HG02571 (cell line): Measurements from ENCODE around the gene ACKR2.
A peak's percentile ranks its signal among the peaks of the same experiment; 100 is the strongest.

Experiments used
- ATAC-seq: cut with Tn5 transposase; IDR thresholded peaks from one replicate; pipeline ENCODE4 v1.9.1; 2021; ENCODE audit warnings: mild to moderate bottlenecking, moderate library complexity; ENCODE audit not compliant: unreplicated experiment

The ACKR2 gene

DNA sequence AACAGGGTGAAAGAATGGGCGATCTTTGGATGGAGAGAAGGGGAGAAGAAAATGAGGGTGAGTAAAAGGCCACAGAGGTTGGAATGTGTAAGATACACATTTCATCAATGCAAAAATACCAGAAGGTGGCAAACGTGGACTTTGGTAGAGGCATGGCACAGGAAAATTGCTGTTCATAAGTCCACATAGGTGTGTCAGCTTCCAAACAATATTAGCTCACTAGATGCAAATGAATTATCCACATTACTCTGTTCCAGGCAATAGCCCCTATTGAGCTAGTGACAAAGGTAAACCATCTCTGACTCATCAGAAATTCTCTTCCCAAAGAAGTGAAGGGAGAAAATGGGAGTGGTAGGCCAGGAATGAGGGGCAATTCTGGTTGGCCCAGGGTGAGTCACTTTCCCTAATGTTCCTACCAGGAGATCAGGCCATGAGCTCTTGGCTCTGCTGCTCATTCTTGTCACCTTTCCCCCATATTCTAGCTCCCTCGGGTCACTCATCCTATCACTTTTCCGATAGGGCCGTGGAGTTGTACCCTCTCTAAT, 19.9 kb downstream of the ACKR2 start:
- no peak for ATAC-seq

DNA sequence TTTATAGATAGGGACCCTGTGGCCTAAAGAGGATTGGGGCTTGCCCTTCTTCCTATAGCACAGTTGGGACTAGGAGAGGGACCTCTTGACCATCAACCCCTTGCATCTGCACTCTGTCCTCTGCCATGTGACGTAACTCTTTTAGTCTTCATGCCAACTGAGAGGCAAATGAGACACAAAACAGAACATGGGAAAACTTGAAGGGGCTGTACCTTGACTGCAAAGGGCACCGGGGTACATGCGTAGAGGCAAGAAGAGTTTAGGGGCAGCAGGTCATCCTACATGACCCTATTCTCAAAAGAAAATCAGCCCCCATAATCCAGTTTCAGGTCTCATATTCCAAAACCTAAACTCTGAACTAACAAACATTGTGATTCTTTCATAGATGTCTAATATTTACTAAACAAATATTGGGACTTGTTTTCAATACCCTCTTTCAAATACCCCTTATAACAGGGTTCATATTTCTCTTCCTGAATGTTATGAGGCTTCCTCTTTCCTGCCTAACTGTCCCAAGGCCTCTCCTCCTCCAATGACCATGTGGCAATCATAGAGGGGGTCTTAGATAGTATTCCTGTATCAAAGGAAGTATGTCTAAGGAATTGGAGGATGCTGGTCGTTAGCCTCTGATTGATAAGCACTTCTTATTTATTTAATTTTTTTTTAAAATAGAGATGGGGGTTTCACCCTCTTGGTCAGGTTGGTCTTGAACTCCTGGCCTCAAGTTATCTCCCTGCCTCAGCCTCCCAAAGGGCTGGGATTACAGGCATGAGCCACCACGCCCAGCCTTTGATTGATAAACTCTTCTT, 20.6 kb downstream of the ACKR2 start:
- no peak for ATAC-seq

DNA sequence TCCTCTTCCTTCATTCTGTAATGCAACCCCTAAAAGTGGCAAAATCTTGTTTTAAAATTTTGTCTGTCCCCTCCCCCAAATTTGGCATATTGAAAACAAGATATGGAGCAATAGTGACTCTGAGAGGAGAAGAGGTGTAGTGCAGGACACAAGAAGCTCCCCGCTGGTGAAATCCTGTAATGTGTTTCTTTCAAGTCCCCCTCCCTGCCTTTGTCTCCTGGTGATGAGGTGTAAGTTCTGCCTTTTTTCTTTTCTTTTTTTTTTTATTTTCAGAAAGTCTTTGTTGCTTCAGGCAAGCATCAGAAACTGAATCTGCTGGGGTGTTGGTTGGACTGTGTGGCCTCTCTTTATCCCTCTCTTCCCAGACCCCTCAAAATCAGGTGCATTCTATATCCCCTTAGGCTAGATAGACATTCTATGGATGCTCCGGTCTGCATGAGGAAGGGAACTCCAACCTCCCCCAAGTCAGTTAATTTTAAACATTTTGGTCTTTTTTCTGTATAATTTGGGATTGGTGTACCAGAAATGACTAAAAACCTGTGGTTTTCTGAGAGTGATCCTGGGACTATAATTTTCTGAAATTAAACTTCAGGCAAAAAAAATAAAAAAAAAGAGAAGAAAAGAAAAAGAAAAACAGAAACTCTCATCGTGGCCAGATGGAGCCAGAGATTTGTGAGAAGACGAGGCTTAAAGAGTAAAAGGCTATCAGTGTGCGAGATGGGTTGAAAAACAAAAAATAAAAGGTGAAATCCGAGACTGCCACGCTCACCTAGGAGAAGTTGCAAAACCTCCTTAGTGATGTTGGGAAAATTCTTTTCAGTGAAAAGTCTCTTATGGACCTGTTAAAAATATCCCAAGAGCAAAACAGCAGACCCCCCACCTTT, 21.4 kb downstream of the ACKR2 start:
- ATAC-seq, result no peak

DNA sequence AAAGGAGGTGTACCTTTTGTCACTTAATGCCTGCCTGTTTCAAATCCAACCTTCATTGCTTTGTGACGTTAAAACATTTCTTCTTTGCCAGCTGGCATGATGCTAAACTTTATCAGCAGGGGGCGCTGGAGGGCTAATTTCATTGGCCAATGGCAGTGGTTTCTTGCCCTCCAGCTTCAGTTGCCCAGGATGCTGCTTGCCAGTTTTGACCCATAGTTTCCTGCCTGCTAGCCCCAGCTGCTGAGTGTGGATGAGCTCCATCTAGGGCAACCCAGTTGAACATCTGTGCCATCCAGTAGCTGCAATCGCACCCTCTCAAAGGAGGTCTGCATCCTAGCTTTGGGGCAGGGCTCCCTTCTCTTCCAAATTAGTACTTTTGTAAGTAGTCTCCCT, 22.1 kb downstream of the ACKR2 start:
- ATAC-seq, result no peak

DNA sequence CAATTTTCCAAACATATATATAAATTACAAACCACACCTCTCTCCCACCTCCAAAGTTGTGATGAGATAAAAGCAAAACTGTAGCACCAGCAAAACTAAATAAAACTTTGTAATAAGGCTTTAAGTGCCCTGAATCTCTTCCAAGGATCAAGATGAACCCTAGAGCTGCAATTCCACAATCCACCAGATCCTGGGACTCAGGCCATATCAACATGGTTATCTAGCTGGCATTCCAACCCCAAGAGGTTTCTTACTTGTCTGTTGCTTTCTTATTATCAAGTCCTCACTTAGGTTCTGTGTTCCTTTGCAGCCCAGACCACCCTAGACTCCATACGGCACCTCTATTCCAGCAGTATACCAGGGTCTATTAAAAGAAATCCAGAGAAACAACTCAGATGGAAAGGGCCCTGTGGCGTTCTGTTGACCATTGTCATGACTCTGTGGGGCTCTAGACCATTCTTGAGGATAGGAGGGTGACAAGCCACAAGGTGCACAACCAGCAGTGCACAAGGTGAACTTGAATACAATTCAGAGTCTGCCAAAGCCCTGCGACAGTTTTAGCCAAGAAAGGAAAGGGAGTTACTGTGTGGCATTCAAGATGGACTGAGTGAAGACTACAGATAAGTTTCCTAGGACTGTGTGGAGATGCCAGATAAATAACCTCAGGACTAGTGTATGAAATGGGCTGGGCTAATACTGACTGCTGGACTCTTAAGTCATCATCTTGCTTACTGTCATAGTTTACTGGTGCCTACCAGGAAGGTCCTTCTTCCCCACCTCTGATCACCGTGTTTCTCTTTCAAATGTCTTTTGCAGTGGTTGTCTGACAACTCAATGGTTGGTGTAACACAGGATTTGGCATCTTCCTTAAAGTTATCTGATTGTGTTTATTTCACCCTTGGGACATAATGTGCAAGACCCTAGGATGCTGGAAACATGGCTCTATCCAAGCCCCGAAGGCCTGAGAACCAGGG, 27.2 kb downstream of the ACKR2 start:
- no peak for ATAC-seq

DNA sequence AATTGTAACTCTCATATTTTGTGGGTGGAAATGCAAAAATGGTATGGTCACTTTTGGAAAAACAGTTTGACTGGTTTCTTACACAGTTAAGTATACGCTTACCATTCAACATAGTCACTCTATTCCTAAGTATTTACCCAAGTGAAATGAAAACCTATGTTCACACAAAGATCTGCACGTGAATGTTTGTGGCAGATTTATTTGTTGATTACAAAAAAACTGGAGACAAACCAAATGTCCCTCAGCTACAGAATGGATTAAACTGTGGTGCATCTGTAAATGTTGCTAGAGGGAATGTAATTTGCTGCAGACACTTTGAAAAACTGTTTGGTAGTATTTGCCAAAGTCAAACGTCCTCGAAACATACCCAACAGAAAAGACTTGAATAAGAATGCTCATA, 29.3 kb downstream of the ACKR2 start:
- no peak for ATAC-seq

DNA sequence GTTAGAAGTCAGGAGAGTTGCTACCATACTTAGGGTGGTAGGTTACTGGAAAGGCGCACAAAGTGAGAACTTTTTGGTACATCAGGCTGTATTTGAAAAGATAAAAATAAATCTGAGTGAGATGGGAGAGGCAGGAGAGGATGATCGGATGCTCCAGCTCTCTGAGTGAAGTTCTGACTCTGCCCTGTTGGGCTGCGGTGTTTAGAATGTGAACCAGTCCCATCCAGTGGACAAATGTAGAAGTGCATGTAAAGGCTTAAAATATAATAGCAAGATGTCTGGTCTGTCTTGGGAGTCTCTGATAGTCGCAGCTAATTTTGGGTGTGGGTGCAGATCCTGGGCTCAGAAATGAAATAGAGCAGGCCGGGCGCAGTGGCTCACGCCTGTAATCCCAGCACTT, 30.4 kb downstream of the ACKR2 start:
- ATAC-seq, result peak; percentile 95

DNA sequence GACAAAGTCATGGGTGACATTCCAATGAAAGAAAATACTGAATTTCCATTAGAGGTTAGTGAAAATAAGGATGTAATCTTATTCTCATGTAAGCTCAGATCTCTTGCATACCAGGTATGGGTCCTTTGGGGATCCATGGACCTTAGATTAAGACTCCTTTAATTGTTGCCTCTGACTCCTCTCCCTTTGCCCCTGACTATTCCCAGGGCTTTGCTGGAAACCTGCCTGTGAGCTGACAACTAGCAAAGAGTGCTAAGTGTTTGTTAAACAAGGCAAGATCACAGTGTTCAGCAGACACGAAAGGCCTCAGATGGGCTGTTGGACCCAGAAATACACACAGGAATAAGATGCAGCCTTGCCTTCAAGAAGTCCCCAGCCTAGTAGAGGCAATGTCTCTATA, 32.1 kb downstream of the ACKR2 start:
- no peak for ATAC-seq

DNA sequence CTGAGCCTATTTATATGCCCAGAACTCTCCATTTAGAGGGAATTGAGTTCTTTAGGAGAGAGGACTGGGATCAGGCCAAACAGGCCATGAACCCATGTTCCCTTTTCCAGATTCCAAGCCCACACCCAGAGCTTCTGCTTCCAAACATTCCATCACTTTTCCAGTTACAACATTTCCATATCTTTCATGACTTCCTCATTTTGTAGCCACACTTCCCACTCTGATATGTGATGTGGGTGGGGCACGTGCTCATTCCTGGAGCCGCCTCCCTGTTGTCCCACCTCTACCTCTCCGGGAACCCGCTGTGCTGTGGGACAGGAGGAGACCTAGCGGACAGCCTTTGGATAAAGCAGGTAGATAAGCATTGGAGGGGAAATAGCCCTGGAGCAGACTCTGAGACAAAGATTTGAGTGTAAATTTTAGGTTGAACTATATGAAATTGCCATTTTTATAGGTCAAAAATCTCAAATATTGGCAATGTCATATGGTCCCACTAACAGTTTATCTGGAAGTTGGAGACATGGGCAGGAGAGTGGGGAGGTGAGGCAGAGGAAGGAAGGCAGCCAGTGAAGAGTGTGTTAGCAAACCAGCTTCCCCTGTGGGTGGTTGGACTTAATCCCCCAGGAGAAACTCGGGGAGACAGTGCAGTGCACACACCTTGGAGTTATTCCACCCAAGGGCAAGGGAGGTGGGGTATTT, 34.6 kb downstream of the ACKR2 start:
- no peak for ATAC-seq

DNA sequence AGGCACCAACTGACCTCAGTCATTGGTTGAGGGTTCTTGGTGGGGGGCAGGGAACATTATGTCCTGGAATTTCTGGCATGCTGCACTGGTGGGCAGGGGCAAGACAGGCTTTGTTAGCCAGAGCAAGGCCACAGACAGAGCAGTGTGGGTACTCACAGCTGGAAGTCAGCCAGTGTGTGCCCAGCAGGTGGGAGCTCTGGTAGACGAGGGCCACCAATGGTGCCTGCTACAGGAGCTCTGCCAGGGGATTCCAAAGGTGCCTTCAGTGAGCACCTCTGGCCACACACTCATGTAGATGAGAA, 35.1 kb downstream of the ACKR2 start:
- no peak for ATAC-seq

DNA sequence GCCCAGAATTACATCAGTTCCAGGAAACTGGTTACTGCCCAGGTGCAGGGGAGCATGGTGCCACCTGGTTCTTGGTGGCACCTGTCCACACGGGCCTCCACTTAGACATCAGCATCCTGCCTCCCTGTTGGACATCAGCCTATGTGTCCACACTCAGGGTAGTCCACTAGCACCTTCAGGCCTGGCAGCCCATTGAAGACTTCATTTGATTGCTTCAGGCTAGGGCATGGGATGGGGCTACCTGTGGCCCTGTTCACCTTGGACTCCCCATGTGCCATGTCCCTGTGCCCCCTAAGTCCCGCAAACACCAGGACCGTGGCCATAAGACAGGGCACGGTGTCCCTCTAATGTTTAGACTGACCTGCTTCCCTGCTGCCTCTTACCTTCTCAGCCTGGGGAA, 35.6 kb downstream of the ACKR2 start:
- no peak for ATAC-seq

DNA sequence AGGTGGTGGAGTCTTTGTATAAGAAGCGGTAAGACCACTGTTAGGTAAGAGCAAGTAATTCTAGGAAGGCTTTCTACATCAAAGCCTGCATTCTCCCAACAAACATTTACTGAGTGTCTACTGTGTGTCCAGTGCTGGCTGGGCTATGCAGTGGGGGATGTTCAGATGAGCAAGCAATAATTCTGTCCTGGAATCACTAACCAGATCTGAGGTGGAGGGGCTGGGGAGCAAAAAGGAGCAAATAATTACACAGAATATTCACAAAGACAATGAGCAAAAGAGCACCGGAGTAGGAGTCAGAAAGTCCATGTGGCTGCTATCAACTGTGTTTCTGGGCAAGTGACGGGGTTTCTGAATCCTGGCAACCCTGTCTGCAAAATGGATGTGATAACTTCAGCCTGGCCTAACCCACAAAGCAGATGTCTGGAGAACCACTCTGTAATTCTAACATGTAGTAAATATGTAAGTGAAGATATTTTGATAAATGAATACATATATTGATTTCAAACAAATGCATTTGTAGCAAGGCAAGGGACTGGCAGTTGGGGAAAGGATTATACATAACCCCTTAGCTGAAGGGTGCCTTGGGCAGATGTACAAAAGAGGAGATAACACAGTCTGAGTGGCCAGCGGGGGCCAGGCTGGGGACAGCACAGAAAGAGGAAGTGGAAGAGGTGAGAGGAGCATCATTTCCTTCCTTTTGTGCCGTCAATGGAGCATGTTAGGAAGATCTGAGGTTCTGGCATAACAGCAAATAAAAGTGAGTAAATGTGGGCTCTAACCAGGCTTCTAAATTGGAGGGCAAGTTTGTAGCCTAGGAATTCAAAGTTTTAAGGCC, 37.7 kb downstream of the ACKR2 start:
- no peak for ATAC-seq

DNA sequence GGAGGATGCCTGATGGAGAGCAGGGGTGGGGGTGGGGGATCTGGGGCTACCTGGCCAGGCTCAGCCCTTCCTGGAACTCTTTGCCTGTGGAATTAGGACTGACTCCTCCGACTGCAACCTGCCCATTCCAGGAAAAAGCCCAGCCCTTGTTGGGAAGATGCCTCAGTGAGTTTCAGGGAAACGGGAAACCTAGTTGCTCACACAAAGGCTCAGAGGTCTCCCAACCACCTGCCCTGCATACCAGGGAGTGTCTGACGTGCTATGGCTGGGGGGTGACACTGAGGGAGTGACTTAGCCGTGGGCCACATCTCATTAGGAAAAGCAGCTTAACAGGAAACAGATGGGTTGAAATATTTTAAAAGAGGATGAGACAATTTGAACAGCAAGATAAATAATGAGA, 38.5 kb downstream of the ACKR2 start:
- no peak for ATAC-seq

DNA sequence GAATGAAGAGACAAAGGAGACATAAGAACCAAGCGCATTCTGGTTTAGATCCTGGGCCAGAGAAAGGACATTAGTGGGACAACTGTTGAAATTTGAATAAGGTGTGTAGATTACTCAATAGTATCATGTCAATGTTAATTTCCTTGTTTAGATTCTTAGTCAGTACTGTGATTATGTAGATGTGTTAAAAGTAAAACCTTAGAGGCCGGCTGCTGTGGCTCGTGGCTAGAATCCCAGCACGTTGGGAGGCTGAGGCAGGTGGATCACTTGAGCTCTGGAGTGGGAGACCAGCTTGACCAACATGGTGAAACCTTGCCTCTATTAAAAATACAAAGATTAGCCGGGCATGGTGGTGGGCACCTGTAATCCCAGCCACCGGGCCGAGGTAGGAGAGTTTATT, 39.8 kb downstream of the ACKR2 start:
- no peak for ATAC-seq

DNA sequence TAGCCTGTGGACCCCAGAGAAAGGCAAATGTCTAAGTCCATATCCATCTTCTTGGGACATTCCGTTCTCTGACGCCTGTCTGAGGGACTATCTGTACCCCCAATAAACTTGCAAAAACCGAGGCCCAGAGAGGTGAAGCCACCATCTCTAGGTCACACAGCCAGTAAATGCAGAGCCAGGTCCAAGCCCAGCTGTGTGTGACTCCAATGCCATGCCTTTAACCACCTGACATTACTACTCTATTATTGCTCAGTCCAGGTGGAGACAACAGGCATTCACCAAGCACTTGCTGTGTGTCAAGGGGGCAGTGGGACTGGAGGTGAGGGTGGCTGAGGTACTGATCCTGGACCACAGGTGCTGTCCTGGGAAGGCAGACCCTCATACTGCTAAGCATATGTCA, 41.0 kb downstream of the ACKR2 start:
- no peak for ATAC-seq

DNA sequence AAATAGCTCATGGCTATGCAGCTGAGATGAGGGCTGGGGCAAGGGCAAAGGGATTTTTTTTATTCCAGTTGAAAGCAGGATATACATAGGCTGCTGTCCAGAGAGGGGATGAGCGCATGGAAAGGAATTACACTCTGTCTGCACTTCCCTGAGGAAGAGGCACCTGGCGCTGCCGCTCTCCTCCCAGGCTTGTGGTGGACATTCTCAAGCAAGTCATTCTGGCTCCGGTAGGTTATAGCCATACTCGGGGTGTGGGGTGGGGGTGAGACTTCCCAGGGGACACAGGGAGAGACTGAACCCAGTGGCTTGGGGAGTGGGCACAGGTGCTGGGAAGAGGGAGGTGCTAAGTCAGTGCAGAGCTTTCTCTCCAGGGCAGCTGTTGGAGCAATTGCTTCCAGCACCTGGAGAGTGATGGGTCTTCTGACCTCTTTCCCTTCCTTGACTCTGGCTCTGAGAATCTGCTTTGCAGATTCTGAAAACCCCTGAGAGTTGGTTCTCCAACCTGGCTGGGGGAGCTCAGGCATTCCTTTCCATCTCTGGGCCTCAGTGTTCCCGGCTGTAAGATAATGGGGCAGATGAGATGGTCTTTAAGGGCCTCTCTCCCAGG, 42.1 kb downstream of the ACKR2 start:
- no peak for ATAC-seq

DNA sequence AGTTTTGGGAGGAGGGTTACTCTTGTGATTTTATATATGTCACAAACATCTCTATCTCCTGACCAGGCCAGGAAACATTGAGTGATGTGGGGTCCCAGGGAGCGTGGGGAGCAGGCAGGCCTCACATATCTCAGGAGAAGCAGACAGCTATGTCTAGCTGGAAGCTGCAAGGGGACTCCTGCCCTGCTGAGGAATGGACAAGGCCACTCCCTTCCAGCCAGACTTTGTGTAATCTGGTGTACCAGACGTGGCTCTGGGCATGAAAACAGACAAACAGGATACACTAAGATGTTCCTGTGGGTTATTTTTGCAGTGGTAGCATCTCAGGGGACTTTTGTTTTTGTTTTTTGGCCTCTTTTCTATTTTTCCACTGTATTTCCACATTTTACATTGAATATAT, 43.2 kb downstream of the ACKR2 start:
- ATAC-seq, result no peak

DNA sequence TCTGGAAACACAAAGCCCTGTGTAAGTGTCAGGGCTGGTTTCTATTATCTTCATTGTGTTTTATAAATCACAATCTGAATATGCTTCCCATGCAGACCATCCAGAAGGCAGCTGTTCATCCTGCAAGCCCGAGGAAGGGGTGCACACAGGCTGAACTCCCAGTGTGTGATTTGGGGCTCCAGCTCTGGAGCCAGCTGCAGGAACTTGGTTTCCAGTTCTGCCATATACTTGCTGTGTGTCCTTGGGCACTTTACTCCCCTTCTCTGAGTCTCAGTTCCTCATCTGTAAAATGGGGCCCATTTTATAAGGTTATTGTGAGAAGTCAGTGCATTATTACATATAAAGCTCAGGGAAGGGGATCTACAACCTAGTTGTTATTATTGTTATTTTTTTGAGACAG, 43.8 kb downstream of the ACKR2 start:
- no peak for ATAC-seq

DNA sequence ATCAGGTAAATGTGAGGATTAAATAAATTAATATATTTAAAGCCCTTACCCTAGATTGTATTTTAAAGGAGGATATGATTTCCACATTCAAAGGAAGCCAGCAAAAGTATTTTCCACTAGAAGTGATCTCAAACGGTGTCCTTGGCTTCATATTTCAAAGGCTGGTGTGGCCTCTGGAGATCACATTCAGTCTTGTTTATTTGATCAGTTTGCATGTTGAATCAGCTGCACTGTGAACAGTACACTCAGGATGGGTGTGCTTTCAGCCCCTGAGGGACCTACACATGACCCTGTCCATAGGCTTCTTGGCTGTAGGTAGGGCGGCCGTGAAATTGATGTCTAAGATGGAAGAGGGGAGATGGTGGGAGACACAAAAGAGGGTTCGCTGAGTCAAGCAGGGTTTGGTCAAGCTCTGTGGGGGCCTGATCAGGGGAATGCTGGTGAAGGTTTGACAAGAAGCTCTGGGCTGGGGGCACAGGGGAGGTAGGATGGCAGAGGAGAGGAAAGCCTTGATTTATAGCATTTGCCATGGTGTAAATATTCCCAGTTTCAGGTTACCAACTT, 44.6 kb downstream of the ACKR2 start:
- no peak for ATAC-seq
